Measurements from ENCODE around the gene OMG. TPM values are rescaled to one million over a fixed set of nuclear protein-coding genes. Genes with fewer than 3 reads are reported as not detected.
A peak's percentile ranks its signal among the peaks of the same experiment; 100 is the strongest.

Gene OMG
- total and polyA plus RNA-seq, 2 donors (not counting 3 experiments of a cell fraction or from before 2014, with no cell fraction given), result 0.86 TPM; not detected in 1

- H3K27ac ChIP-seq (ENCODE audit: insufficient read depth, low read depth, low read length), result peak overlapping the region; percentile 21
- CTCF ChIA-PET, result no interaction called here
- peak; percentile 12 for FAIRE-seq
These were observed 22.8 kb downstream of the OMG start for GRCh38 chr17:31274252-31274651.

More at GRCh38 chr17:31274252-31274651, 22.8 kb downstream of the OMG start:
- H3K4me2 ChIP-seq (ENCODE audit: insufficient read depth, low read length), result no peak overlapping the region
- intact Hi-C loops (cut with micrococcal nuclease) (no loop called here), dilution Hi-C loops (cut with MboI; ENCODE audit: extremely low pct_ligation_motif_present, low sequenced_read_pairs) (no loop called here)
- no peak for TF ChIP-seq EZH2 (IDR thresholded peaks at IDR 0.05; ENCODE audit: borderline replicate concordance, low read depth, low read length, severe bottlenecking)
- TF ChIP-seq POLR2AphosphoS5 (IDR thresholded peaks at IDR 0.05; ENCODE audit: insufficient read depth, low read depth, low read length), result no peak
- no peak for TF ChIP-seq FOS (IDR thresholded peaks at IDR 0.05; ENCODE audit: borderline replicate concordance, insufficient read depth, low read length)
- TF ChIP-seq JUN (IDR thresholded peaks at IDR 0.05; ENCODE audit: borderline replicate concordance, insufficient read depth, insufficient read length, low read depth), result no peak
- TF ChIP-seq MAX (IDR thresholded peaks at IDR 0.05; ENCODE audit: insufficient read depth, insufficient read length), result no peak
- TF ChIP-seq, protein P1, sequence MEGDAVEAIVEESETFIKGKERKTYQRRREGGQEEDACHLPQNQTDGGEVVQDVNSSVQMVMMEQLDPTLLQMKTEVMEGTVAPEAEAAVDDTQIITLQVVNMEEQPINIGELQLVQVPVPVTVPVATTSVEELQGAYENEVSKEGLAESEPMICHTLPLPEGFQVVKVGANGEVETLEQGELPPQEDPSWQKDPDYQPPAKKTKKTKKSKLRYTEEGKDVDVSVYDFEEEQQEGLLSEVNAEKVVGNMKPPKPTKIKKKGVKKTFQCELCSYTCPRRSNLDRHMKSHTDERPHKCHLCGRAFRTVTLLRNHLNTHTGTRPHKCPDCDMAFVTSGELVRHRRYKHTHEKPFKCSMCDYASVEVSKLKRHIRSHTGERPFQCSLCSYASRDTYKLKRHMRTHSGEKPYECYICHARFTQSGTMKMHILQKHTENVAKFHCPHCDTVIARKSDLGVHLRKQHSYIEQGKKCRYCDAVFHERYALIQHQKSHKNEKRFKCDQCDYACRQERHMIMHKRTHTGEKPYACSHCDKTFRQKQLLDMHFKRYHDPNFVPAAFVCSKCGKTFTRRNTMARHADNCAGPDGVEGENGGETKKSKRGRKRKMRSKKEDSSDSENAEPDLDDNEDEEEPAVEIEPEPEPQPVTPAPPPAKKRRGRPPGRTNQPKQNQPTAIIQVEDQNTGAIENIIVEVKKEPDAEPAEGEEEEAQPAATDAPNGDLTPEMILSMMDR (IDR thresholded peaks at IDR 0.05; ENCODE audit: extremely low read depth in 1 of 2, insufficient read depth in 1 of 2, low read depth in 1 of 2, low read length in 2 of 2), result no peak
- TF ChIP-seq GATA2 (IDR thresholded peaks at IDR 0.05; ENCODE audit: insufficient read depth, insufficient read length, low read depth, low read length), result no peak
- no peak for TF ChIP-seq POLR2A (IDR thresholded peaks at IDR 0.05; ENCODE audit: low read depth, low read length)
- no peak for TF ChIP-seq MYC (IDR thresholded peaks at IDR 0.05; ENCODE audit: low read depth, low read length)
- H3K9ac ChIP-seq (replicated peaks; ENCODE audit: extremely low read depth, insufficient read depth, low read length), result no peak overlapping the region
- POLR2A ChIA-PET, result no interaction called here
- H3K36me3 ChIP-seq (ENCODE audit: control insufficient read depth in 2 of 2, extremely low read depth in 1 of 2, insufficient read depth in 2 of 2, low read length in 2 of 2), result peaks cover 4% of the 10 kb centered on the region in 2 experiments
- no peak overlapping the region for H2AFZ ChIP-seq (ENCODE audit: low read depth, low read length)
- no peaks in the 10 kb centered on the region for H4K20me1 ChIP-seq (replicated peaks; ENCODE audit: control insufficient read depth, extremely low read depth, insufficient read depth, low read length)
- peaks cover 17% of the 10 kb centered on the region for H3K4me1 ChIP-seq (ENCODE audit: control insufficient read depth, extremely low read depth, insufficient read depth, low read length)
- H3K9me3 ChIP-seq (replicated peaks; ENCODE audit: control insufficient read depth, insufficient read depth, low read length), result no peaks in the 10 kb centered on the region
- H3K4me3 ChIP-seq (replicated peaks in 1 of 3; ENCODE audit: insufficient read depth in 1 of 3, low read depth in 1 of 3, low read length in 3 of 3), result no peak overlapping the region
- no peaks in the 10 kb centered on the region for H3K79me2 ChIP-seq (ENCODE audit: control insufficient read depth, insufficient read depth, low read length)
- peak; percentile 87 for DNase-seq (ENCODE audit: low read depth, low spot score)
- BruUV-seq (replicated peaks), result no TSS peak
- no peaks in the 10 kb centered on the region for H3K27me3 ChIP-seq (ENCODE audit: control insufficient read depth in 2 of 2, insufficient read depth in 2 of 2, low read length in 2 of 2)
- no peaks in the 10 kb centered on the region for H3K9me1 ChIP-seq (replicated peaks; ENCODE audit: control insufficient read depth, extremely low read depth, insufficient read depth, low read length)
